Adrenal gland (tissue), 12 donors: Measurements from ENCODE around the gene STXBP4. TPM values are rescaled to one million over a fixed set of nuclear protein-coding genes. Genes with fewer than 3 reads are reported as not detected.

Source experiments
- DNase-seq, 7 donors: peaks; one replicate each; pipeline ENCODE4 v3.0.0-alpha.2; 2019 to 2020
- H3K27ac ChIP-seq, 5 donors: fragments of 200-600 bp; sonication (generic) in 4 of 5; 1 replicate in 3 of 5; 2 replicates in 2 of 5; pipeline versions ENCODE4 v1.5.1 to v1.8.0; 2016 to 2020; ENCODE audit warnings: mild to moderate bottlenecking in 1 of 5
- H3K27me3 ChIP-seq: fragments of 200-600 bp; 2 replicates; pipeline ENCODE4 v1.8.0; 2021
- H3K36me3 ChIP-seq, 2 donors: fragments of 200-600 bp; replicated peaks in 1 of 2; 1 replicate in 1 of 2; 2 replicates in 1 of 2; pipeline versions ENCODE4 v1.5.1 to v1.8.0; 2018 to 2022
- H3K4me1 ChIP-seq, 2 donors: fragments of 200-600 bp; replicated peaks in 1 of 2; 1 replicate in 1 of 2; 2 replicates in 1 of 2; pipeline versions ENCODE4 v1.5.1 to v1.8.0; 2018 to 2021
- H3K4me3 ChIP-seq, 4 donors: fragments of 200-600 bp; sonication (generic) in 3 of 4; one replicate each; pipeline ENCODE4 v1.5.1; 2016 to 2018
- H3K9me3 ChIP-seq, 3 donors: fragments of 200-600 bp; sonication (generic) in 1 of 3; replicated peaks in 1 of 3; 1 replicate in 2 of 3; 2 replicates in 1 of 3; pipeline versions ENCODE4 v1.5.1 to v1.8.0; 2016 to 2021
- POLR2A ChIP-seq, 2 donors: fragments of 450-650 bp; IDR thresholded peaks; one replicate each; pipeline ENCODE4 v1.6.1; 2017; ENCODE audit warnings: antibody characterized with exemption in 2 of 2, mild to moderate bottlenecking in 2 of 2, moderate library complexity in 1 of 2
- WGBS, 4 donors: extraction: QIAGEN DNeasy Blood & Tissue Kit in 2 of 4; methylation state at CpG; one replicate each; pipeline versions ENCODE4 v1.1.5 to v1.1.7; 2013 to 2017; 5-methylcytosine and 5-hydroxymethylcytosine counted together
- intact Hi-C, 2 donors: fragments of 100-400 bp; cut with DNase I; formaldehyde crosslinking; loops; one replicate each; pipeline versions ENCODE4 v1.14.1 to v1.15.0; 2022 to 2023
- polyA plus RNA-seq, 3 donors: library from polyadenylated mRNA; stranded (reverse); fragments of 200-250 nt in 2 of 3; fragments of 350-450 nt in 1 of 3; fragmentation: Illumina TruSeq in 1 of 3; extraction: RNeasy Lipid Tissue Mini Kit (QIAGEN cat#74804) in 1 of 3; gene quantifications; one replicate each; pipeline ENCODE4 v1.2.3, GENCODE V29; 2013 to 2014
- total RNA-seq, 9 donors: library from RNA; depleted of rRNA in 4 of 9; stranded (reverse); fragments of >200 nt in 4 of 9; fragments of 120-200 nt in 1 of 9; fragmentation: NEBNext Ultra II Directional in 1 of 9; extraction: Animal tissue kit (Norgen Biotek cat#: 25700) in 1 of 9; gene quantifications; one replicate each; pipeline versions ENCODE4 v1.1.0 to v1.2.4, GENCODE V29; 2013 to 2023
- TF ChIP-seq, protein P1 (sequence below), 6 experiments: fragments of 450-650 bp in 4 of 6; fragments of 200-600 bp in 2 of 6; sonication (generic) in 1 of 6; IDR thresholded peaks; 1 replicate in 5 of 6; 2 replicates in 1 of 6; pipeline versions ENCODE4 v1.5.1 to v1.8.0; 2016 to 2021; ENCODE audit warnings: antibody characterized with exemption in 6 of 6, mild to moderate bottlenecking in 2 of 6, moderate library complexity in 1 of 6
- donor health status: healthy with polysubstance abuse.
- donor health status: Bipolar disorder and iron deficiency.
- donor health status: DM: yes; HTN: yes; CAD: no.
- donor health status: DM: no; HTN: no; CAD: no.
- donor health status: DM: no; HTN: no; CAD: no.
- donor health status: DM: yes; HTN: yes; CAD: no.

STXBP4 gene
- total and polyA plus RNA-seq, 12 donors: 0.81 to 50.7 (median 11.6) TPM

DNA sequence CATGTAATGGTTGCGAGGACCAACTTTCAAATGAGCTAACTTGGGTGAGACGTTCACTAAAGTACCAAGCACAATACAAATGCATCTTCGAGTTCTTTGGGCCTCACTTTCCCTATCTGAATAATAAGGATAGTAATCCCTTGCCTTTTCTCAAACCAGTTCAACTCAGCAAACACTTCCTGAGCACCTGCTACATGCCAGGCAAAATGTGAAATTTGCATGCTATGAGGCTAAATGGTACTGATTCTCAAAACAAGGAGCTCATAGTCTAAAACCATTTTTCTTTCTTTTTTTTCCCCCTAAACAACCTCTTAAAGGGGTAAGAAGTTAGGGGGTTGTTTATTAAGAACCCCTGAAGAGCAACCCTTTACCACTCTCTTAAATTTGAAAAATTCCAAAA is 194.8 kb downstream of the STXBP4 start:
- H3K4me1 ChIP-seq: no peaks in the 10 kb centered on the region
- TF ChIP-seq POLR2A (IDR thresholded peaks at IDR 0.05): no peak
- TF ChIP-seq, protein P1, sequence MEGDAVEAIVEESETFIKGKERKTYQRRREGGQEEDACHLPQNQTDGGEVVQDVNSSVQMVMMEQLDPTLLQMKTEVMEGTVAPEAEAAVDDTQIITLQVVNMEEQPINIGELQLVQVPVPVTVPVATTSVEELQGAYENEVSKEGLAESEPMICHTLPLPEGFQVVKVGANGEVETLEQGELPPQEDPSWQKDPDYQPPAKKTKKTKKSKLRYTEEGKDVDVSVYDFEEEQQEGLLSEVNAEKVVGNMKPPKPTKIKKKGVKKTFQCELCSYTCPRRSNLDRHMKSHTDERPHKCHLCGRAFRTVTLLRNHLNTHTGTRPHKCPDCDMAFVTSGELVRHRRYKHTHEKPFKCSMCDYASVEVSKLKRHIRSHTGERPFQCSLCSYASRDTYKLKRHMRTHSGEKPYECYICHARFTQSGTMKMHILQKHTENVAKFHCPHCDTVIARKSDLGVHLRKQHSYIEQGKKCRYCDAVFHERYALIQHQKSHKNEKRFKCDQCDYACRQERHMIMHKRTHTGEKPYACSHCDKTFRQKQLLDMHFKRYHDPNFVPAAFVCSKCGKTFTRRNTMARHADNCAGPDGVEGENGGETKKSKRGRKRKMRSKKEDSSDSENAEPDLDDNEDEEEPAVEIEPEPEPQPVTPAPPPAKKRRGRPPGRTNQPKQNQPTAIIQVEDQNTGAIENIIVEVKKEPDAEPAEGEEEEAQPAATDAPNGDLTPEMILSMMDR (IDR thresholded peaks at IDR 0.05): no peak

DNA sequence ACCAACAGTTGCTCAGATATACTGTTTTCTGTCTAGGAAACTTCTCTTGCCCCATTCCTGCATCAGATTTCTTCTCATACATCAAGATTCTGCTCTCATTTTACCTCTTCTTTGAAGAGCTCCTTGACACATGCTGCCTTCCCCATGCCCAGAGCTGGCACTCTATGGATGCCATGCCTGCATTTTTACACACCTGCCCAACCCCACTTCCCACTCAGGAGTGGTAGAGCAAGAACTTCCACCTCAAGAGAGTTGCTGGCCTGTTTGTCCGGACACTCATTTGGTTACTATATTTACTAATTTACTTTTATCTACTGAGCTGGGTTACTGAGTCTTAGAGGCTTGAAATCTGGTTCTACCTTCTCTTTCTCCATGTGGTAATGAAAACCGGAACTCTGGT is 197.9 kb downstream of the STXBP4 start:
- no peaks in the 10 kb centered on the region for H3K4me1 ChIP-seq
- H3K36me3 ChIP-seq: no peaks in the 10 kb centered on the region
- TF ChIP-seq, protein P1 (IDR thresholded peaks at IDR 0.05): no peak
- no peak for TF ChIP-seq POLR2A (IDR thresholded peaks at IDR 0.05)
- DNase-seq: no peak
- no peaks in the 10 kb centered on the region for H3K27me3 ChIP-seq
- WGBS, 4 donors: 92 to 100% (median 97%) methylated on average over 2 of the region's 2 CpGs
- H3K27ac ChIP-seq: no peak overlapping the region
- intact Hi-C loops: no loop called here
- H3K4me3 ChIP-seq: no peak overlapping the region
- no peaks in the 10 kb centered on the region for H3K9me3 ChIP-seq

More for the DNA sequence above, 194.8 kb downstream of the STXBP4 start:
- DNase-seq: no peak
- Histone ChIP-seq H3K4me3 (no peak overlapping the region), H3K9me3 (no peaks in the 10 kb centered on the region), H3K27ac (no peak overlapping the region), H3K36me3 (no peaks in the 10 kb centered on the region), H3K27me3 (no peaks in the 10 kb centered on the region)
- intact Hi-C loops: no loop called here
- WGBS, 4 donors: 88 to 94% (median 91%) methylated on average over 3 of the region's 3 CpGs

DNA sequence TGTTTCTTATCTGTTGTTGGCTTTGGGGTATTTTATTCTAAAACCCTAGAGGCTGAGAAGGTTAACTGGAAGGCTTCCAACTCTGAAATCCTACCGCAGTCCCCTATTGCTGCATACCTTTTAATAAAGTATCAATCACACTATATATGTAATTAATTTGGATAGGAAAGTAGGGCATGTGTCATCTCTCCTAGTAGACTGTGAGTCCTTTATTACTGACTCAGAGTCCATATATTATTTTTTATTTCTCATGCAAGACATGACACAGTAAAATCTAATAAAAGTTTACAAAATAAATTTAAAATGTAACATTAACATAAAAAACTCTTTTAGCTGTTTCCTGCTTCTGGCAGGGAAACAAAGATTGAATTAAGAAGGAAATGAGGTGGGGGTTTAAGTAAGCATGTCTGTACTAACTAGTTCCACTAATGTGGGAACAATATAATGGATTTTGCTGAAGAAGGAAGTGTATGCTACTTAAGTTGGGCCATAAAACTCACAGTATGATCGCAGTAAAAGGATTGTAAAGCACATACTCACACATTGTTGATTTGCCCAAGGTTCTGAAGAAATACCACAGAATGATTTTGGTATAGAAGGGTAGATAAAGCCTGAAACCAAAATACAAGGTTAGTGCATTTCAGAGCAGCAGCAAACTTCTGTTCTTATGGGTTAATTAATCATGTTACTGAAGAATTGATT is 198.6 kb downstream of the STXBP4 start:
- intact Hi-C loops: no loop called here
- Histone ChIP-seq H3K36me3 (no peaks in the 10 kb centered on the region), H3K4me1 (no peaks in the 10 kb centered on the region), H3K9me3 (no peaks in the 10 kb centered on the region), H3K27me3 (no peaks in the 10 kb centered on the region), H3K27ac (no peak overlapping the region), H3K4me3 (no peak overlapping the region)
- no peak for TF ChIP-seq POLR2A (IDR thresholded peaks at IDR 0.05)
- TF ChIP-seq, protein P1 (IDR thresholded peaks at IDR 0.05): no peak
- WGBS, 4 donors: 78 to 90% (median 81%) methylated on average over 2 of the region's 2 CpGs
- no peak for DNase-seq

DNA sequence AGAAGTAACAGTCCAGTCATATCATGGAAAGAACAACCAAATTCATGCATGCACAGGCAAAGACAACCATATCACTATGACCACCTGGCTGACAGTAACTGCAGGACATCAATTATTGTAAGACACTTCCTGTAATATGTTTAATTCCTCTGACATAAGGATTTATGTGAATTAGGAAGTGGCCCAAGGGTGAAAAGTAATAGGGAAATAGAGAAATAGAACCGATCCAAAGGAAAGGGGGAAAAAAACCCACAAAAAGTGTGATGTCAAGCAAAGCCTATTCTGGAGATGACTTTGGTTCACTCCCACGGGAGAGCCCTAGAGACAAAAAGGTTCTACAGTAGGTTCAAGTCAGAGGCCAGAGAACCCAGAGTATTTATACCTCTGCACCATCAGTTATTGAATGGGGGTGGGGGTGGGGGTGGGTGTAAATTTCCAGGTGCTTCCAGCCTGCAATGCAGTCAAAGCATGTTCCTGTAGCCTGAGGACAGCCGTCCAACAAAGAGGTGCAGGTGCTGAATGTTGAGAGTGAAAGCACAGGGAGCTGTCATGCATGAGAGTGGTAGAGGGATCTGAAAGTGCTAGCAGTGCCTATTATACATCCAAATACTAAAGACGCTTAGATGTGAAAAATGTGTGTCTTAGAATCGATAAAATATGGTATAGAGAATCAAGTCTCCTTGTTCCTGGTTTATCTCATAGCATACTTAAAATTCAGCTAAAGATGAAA is 200.6 kb downstream of the STXBP4 start:
- Histone ChIP-seq H3K27ac (no peak overlapping the region), H3K9me3 (peaks cover 0 to 3% (median 0%) of the 10 kb centered on the region in 3 donors), H3K4me1 (no peaks in the 10 kb centered on the region), H3K36me3 (no peaks in the 10 kb centered on the region), H3K4me3 (no peak overlapping the region), H3K27me3 (no peaks in the 10 kb centered on the region)
- intact Hi-C loops: no loop called here
- 74 to 84% (median 80%) methylated on average over 5 of the region's 5 CpGs for WGBS, 4 donors
- TF ChIP-seq, protein P1 (IDR thresholded peaks at IDR 0.05): no peak
- TF ChIP-seq POLR2A (IDR thresholded peaks at IDR 0.05): no peak
- no peak for DNase-seq
